Upper lobe of left lung (tissue), 4 donors: ENCODE measurements around the gene CSTF1.

Experiments
- POLR2A ChIP-seq, 4 donors: fragments of 450-650 bp; IDR thresholded peaks; one replicate each; pipeline ENCODE4 v1.5.1; 2016 to 2017; ENCODE audit warnings: antibody characterized with exemption in 4 of 4, mild to moderate bottlenecking in 2 of 4
- TF ChIP-seq, protein P1 (sequence below), 6 experiments: fragments of 450-650 bp in 4 of 6; fragments of 200-600 bp in 2 of 6; sonication (generic) in 2 of 6; IDR thresholded peaks; one replicate each; pipeline ENCODE4 v1.5.1; 2016 to 2019; ENCODE audit warnings: antibody characterized with exemption in 6 of 6

DNA sequence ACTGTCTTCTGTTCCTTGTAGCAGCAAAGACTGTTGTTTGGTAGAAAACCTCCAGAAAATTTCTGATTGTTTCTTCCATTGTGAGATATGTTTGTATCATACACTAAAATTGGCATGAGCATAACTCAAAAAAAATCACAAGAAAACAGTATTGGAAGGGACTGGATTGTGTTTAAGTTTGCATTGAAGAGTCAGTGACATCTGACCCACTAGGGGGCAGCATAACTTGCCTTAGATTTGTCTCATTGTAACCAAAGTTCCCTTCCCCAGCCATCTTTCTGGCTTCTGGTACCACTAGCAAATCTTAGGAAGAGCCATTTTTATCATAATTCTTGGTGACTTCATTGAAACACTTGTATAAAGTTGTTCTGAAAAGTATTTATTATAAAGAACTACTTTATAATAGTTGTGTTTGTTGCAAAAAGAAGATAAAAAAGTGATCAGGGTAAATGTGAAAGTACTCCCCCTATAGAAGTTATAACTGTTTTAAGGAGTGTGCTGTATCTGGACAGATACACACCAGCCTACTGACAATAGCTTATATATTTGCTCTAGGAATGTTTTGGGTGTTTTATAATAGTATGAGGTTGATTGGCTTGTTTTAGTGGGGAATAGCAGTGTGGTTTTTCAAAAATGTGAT lies 7.7 kb downstream of the CSTF1 start:
- TF ChIP-seq, protein P1, sequence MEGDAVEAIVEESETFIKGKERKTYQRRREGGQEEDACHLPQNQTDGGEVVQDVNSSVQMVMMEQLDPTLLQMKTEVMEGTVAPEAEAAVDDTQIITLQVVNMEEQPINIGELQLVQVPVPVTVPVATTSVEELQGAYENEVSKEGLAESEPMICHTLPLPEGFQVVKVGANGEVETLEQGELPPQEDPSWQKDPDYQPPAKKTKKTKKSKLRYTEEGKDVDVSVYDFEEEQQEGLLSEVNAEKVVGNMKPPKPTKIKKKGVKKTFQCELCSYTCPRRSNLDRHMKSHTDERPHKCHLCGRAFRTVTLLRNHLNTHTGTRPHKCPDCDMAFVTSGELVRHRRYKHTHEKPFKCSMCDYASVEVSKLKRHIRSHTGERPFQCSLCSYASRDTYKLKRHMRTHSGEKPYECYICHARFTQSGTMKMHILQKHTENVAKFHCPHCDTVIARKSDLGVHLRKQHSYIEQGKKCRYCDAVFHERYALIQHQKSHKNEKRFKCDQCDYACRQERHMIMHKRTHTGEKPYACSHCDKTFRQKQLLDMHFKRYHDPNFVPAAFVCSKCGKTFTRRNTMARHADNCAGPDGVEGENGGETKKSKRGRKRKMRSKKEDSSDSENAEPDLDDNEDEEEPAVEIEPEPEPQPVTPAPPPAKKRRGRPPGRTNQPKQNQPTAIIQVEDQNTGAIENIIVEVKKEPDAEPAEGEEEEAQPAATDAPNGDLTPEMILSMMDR (IDR thresholded peaks at IDR 0.05) = peak; percentile 60 to 76 (median 66)
- TF ChIP-seq POLR2A (IDR thresholded peaks at IDR 0.05) = no peak
